Femur (tissue), 1 donor: ENCODE results near the gene BMPR1B.
"Not testable (repeated sequence)": the region's sequence is repeated elsewhere in the genome, so short reads cannot be mapped to it uniquely, and the experiment has no call there.

ENCODE experiments used
- DNase-seq: peaks from one replicate; pipeline ENCODE4 v3.0.0-alpha.2; 2017

Gene BMPR1B

GRCh38 chr4:94841166-94841863, 83.6 kb downstream of the BMPR1B start:
- not testable (repeated sequence) for DNase-seq

- no peak for DNase-seq
Observed at GRCh38 chr4:94841864-94842221, 84.1 kb downstream of the BMPR1B start.

GRCh38 chr4:94843216-94843615, 85.5 kb downstream of the BMPR1B start:
- DNase-seq = no peak

- no peak for DNase-seq
Observed at GRCh38 chr4:94848326-94848725, 90.6 kb downstream of the BMPR1B start.

GRCh38 chr4:94849901-94850300, 92.1 kb downstream of the BMPR1B start:
- no peak for DNase-seq

- no peak for DNase-seq
Observed at GRCh38 chr4:94852616-94853015, 94.9 kb downstream of the BMPR1B start.

- no peak for DNase-seq
Observed at GRCh38 chr4:94856030-94856429, 98.3 kb downstream of the BMPR1B start.

- no peak for DNase-seq
Observed at GRCh38 chr4:94870146-94870545, 112.4 kb downstream of the BMPR1B start.

- DNase-seq = no peak
Observed at GRCh38 chr4:94871644-94872305, 114.0 kb downstream of the BMPR1B start.

GRCh38 chr4:94877973-94878372, 120.2 kb downstream of the BMPR1B start:
- DNase-seq = no peak

- no peak for DNase-seq
Observed at GRCh38 chr4:94880956-94881355, 123.2 kb downstream of the BMPR1B start.

- DNase-seq = no peak
Observed at GRCh38 chr4:94882756-94883155, 125.0 kb downstream of the BMPR1B start.

- DNase-seq = no peak
Observed at GRCh38 chr4:94887027-94887426, 129.3 kb downstream of the BMPR1B start.

- DNase-seq = no peak
Observed at GRCh38 chr4:94889523-94889922, 131.8 kb downstream of the BMPR1B start.

- DNase-seq = no peak
Observed at GRCh38 chr4:94889946-94890345, 132.2 kb downstream of the BMPR1B start.

- no peak for DNase-seq
Observed at GRCh38 chr4:94890579-94890978, 132.8 kb downstream of the BMPR1B start.

- no peak for DNase-seq
Observed at GRCh38 chr4:94892051-94892450, 134.3 kb downstream of the BMPR1B start.

GRCh38 chr4:94895081-94895480, 137.3 kb downstream of the BMPR1B start:
- no peak for DNase-seq

- DNase-seq = no peak
Observed at GRCh38 chr4:94897023-94897422, 139.3 kb downstream of the BMPR1B start.

GRCh38 chr4:94905511-94905910, 147.8 kb downstream of the BMPR1B start:
- no peak for DNase-seq

GRCh38 chr4:94909645-94910044, 151.9 kb downstream of the BMPR1B start:
- no peak for DNase-seq

GRCh38 chr4:94911106-94911505, 153.4 kb downstream of the BMPR1B start:
- DNase-seq = no peak

- no peak for DNase-seq
Observed at GRCh38 chr4:94912606-94913005, 154.9 kb downstream of the BMPR1B start.

- DNase-seq = no peak
Observed at GRCh38 chr4:94913316-94913715, 155.6 kb downstream of the BMPR1B start.

- DNase-seq = no peak
Observed at GRCh38 chr4:94917146-94917545, 159.4 kb downstream of the BMPR1B start.
